Fibroblast of upper back skin (primary cell): Measurements from ENCODE around the gene CMTM1.
A peak's percentile ranks its signal among the peaks of the same experiment; 100 is the strongest.
"Not testable (repeated sequence)": the region's sequence is repeated elsewhere in the genome, so short reads cannot be mapped to it uniquely, and the experiment has no call there.

ENCODE experiments used
- DNase-seq: peaks from one replicate; pipeline ENCODE4 v3.0.0-alpha.2; 2013

Gene CMTM1

DNA sequence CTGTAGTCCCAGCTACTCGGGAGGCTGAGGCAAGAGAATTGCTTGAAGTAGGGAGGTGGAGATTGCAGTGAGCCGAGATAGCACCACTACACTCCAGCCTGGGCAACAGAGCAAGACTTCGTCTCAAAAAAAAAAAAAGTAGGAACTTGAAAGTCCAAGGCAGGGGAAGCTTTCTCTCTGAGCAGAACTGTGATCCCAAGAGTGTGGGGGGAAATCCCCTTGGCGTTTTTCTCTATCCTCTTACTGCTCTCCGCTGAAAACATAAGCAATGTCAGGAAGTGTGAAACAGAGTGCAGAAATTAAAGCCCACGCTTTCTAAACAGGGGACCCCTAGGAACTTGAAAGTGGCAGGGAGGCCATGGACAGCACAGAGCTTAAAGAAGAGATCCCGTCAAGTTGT lies 28.5 kb downstream of the CMTM1 start:
- DNase-seq = no peak

GRCh38 chr16:66596559-66596958 lies 30.3 kb downstream of the CMTM1 start:
- not testable (repeated sequence) for DNase-seq

- DNase-seq = no peak
These were observed 31.0 kb downstream of the CMTM1 start for GRCh38 chr16:66596986-66597848.

GRCh38 chr16:66598111-66598510 lies 31.9 kb downstream of the CMTM1 start:
- no peak for DNase-seq

GRCh38 chr16:66599726-66600125 lies 33.5 kb downstream of the CMTM1 start:
- no peak for DNase-seq

DNA sequence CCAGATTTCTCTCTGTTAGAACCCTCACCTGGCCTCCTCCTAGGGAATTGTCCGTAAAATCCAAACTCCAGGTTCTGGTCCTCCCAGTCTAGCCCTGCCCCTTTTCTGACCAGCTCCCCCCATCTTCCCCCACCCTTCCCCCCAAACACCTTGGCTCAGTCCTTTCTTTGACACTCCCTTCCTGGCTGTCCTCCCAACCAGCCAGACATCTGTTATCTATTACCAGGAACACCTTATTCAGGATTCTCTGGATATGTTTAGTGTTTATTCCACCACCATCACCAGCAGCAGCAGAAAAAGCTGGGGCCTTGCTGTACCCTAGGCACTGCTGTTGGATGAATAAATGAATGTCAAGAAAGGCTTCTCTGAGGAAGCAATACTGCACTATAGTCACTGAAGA lies 34.2 kb downstream of the CMTM1 start:
- DNase-seq = no peak

- no peak for DNase-seq
These were observed 35.2 kb downstream of the CMTM1 start for GRCh38 chr16:66601471-66601870.

DNA sequence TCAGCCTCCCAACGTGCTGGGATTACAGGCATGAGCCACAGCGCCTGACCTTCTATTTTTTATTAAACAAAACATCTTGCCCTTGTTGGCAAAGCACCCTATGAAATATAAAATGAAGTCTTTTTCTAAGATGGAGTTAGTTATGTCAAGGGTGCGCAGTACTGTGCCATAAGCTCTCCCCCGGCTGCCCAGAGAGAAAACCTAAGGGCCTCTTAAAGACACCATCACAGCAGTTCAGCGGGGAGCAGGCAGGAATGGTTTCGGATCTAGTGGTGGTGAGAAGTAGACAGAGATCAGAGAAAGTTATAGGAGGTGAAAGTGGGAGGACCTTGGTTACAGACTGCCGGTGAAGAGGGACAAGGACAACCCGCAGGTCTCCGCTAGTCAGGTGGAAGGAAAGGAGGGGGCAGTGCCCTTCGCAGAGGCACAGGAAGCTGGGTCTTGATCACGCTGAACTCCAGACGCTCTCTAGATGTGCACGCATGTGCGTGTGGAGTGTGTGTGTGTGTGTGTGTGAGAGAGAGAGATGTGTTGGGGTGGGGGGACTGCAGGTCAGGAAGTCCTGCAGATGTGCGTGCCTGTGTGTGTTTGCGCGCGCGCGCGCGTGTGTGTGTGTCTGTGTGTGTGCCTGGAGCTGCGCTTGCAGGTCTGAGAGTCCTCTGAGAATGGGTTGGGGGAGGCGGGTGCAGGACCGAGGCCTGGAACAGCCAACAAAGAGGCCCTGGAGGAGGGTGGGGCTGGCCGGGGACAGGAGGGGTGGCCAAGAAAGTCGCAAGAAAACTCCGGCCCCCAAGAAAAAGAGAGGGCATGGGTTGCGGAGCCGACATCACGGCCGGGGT lies 37.5 kb downstream of the CMTM1 start:
- DNase-seq = peak; percentile 56

DNA sequence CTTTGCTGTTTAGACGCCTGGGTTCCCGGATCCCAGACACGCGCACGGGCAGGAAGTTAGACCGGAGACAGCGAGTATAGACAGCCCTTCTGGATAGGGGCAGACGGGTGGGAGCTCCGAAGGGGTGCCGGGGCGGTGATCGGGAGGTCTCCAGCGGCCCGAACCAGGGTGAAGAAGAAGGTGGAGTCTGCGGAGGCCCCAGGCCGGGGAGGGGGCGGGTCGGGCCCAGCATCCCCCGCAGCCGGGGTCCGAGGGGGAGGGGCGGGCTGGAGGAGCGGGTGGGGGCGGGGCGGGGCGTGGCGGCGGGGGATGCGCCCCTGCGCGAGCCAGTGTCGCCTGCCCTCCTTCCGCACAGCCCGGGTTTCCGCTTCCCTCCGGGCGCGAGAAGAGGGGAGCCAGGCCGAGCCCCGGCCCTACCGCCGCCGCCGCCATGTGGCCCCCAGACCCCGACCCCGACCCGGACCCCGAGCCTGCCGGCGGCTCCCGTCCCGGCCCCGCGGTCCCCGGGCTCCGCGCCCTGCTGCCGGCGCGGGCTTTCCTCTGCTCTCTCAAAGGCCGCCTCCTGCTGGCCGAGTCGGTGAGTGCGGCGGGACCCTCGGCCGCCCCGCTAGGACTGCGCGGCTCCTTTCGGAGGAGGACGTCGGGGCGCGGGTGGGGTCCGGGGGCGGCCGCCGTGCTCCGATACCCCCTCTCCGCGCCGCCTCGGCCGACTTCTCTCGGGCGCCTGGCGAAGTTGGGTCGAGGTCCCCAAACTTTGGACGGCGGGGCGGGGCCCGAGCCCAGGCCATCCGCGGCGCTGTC lies 38.3 kb downstream of the CMTM1 start, which contains the start of gene CMTM3:
TSS of gene CMTM3 (plus strand) at position 329 of the 801 bp plus-strand sequence. CDS start at position 431, 102 bp downstream.
- DNase-seq = peak; percentile 58

GRCh38 chr16:66605177-66605978 lies 39.1 kb downstream of the CMTM1 start:
- peak; percentile 32 for DNase-seq

DNA sequence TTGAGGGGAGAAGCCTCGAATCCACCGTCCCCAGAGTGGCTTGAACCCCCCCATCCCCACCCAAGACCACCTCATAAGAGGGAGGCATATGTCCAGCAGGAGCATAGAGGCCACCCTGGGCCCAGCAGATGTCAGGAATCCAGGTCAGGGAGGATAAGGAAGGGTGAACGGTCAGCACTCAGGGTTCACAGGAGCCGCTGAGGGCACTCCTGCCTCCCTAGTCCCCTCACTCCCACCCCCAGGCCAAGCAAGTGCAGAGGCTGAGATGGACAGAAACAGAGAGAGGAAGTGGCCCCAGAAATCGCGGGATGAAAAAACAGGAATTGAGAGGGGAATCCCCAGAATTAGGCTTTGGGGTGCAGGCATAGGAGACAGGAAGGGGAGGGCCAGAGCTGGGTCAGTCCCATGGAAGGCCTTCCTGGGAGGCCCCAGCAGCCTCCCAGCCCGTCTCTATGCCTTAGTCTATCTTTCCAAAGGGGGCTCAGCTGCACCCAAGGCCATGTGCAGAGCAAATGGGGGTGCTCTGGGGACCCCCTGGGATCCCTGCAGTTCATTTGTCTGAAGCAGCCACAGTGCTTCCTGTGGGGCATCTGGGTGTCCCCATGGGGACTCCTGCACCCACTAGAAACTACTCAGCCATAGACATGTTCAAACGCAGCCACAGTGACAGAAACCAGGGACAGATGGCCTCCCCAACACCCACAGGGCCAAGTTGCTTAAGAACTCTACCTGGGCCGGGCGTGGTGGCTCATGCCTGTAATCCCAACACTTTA lies 39.9 kb downstream of the CMTM1 start:
- no peak for DNase-seq

- peak; percentile 92 for DNase-seq
These were observed 42.3 kb downstream of the CMTM1 start for GRCh38 chr16:66608241-66609138.

DNA sequence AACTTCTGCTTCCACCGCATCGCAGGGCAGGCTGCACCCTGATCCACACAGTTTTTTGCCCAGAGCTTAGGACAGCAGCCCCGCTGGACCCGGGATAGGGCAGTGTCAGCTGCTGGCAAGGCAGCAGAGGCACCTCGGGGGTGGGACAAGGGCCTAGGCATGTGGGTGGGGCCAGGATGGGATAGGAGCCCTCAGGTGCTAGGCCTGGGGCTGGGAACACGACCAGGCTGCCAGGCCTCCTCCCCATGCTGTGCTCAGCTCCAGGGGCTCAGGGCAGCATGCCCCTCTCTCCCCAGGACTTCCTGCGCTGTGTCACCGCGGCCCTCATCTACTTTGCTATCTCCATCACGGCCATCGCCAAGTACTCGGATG lies 42.9 kb downstream of the CMTM1 start:
- no peak for DNase-seq

DNA sequence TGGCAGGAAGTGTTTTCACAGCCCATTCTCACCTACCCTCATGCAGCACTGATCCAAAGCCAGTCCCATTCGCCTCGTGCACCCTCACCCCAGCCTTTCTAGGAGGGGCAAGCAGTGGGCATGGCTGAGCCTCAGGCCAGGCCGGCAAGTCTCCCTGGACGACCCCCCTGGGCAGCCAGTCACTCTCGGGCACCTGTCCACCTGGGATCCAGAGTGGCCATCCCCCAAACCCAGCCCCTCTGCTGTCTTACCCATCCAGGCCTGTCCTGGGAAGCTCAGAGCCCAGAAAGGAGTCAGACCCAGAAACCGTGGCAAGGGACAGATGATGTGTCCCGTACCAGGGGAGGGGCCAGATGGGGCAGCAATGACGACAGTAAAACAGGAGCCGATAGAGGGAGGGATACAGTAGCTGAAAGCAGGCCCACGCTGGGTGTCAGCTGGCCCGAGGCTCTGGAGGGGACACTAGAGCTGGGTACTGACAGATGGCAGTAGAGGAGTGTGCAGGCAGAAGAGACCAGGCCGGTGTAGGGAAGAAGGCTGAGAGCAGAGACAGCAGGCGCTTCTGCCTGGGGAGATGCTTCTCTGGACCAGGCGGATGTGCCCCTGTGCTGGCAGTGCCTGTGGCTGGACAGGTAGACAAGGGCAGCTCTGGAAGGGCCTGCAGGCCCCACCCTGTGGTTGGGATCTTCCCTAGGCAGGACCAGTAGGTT lies 44.0 kb downstream of the CMTM1 start:
- DNase-seq = no peak

DNA sequence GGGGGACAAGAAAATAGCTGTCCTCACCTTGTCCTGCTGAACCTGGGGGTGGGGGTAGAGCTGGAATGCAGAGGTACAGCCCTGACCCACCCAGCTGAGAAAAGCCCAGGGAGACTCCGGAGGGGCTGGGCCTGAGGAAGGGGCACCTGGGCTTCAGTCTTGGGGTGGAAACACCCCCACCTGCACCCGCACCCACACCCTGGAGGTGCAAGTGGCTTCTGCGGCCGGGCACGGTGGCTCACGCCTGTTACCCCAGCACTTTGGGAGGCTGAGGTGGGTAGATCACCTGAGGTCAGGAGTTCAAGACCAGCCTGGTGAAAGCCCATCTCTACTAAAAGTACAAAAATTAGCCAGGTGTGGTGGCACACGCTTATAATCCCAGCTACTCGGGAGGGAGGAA lies 45.7 kb downstream of the CMTM1 start:
- not testable (repeated sequence) for DNase-seq

GRCh38 chr16:66612422-66612821 lies 46.2 kb downstream of the CMTM1 start:
- no peak for DNase-seq

DNA sequence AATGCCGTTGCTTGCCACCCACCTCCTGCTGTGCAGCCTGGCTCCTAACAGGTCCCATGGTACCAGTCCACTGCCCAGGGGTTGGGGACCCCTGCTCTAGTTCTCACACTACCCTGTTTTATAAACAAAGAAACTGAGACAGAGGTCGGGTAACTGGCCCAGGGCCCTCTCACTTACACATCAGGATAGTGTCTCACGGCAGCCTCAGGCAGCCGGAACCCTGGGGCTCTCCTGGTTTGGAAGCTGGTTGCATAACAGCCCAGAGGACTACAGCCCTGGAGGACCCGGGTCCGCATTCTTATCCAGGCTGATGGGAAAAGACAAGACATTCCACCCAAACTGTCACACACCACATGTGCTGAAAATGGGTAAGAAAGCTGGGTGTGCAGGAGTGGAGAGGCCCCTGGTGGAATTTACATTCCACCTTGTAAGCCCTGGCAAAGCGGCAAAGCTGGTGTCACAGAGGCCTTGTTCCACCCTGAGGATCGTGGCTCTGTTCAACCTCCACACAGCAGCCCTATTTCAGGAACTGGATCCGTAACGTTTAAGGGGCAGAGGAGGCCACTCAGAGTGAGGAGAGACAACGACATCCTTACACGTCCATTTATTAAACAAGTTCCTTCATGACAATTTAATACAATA lies 48.0 kb downstream of the CMTM1 start:
- no peak for DNase-seq

GRCh38 chr16:66616169-66616568 lies 49.9 kb downstream of the CMTM1 start:
- DNase-seq = no peak

DNA sequence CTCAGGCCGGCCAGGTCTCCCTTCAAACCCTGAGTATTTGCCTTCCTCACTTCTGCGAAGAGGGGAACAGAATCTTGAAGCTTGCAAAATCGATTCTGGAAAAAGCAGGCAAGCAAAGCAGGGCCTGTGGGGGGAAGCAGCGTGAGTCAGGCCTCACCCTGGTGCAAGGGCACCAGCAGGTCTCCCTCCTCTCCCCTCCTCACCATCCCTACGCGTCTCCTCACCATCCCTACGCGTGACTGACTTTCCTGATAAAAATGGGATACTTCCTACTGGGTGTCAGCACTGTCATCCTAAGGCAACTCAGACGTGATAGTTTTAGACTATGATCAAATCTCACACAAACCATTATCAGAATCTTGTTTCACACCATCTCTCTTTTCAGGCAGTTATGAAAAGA lies 50.4 kb downstream of the CMTM1 start:
- DNase-seq = no peak
